ENCODE results near the gene BCCIP.
A peak's percentile ranks its signal among the peaks of the same experiment; 100 is the strongest.

Gene BCCIP

GRCh38 chr10:125822878-125823662 is at the start of gene BCCIP, which contains the start of gene UROS:
Gene BCCIP (plus strand): TSS chr10:125823546. CDS start chr10:125823558, 12 bp downstream.
Gene UROS (minus strand): TSS chr10:125823258. CDS start chr10:125816499, 6,759 bp downstream.
- peak; percentile 94 for DNase-seq (ENCODE audit: low spot score)

- DNase-seq (ENCODE audit: low spot score) = no peak
Measured at GRCh38 chr10:125773687-125774543, 49.4 kb upstream of the BCCIP start.

GRCh38 chr10:125774581-125775191 is 48.7 kb upstream of the BCCIP start:
- no peak for DNase-seq (ENCODE audit: low spot score)

GRCh38 chr10:125775491-125776106 is 47.7 kb upstream of the BCCIP start, which contains the start of gene MMP21:
Gene MMP21 (minus strand): TSS chr10:125775821. CDS start chr10:125775821, 0 bp downstream.
- no peak for DNase-seq (ENCODE audit: low spot score)

GRCh38 chr10:125777806-125778205 is 45.5 kb upstream of the BCCIP start:
- DNase-seq (ENCODE audit: low spot score) = no peak

GRCh38 chr10:125778556-125778955 is 44.8 kb upstream of the BCCIP start:
- no peak for DNase-seq (ENCODE audit: low spot score)

- no peak for DNase-seq (ENCODE audit: low spot score)
Measured at GRCh38 chr10:125779403-125780327, 43.7 kb upstream of the BCCIP start.

GRCh38 chr10:125781374-125781773 is 42.0 kb upstream of the BCCIP start:
- no peak for DNase-seq (ENCODE audit: low spot score)

GRCh38 chr10:125782054-125782453 is 41.3 kb upstream of the BCCIP start:
- DNase-seq (ENCODE audit: low spot score) = no peak

- DNase-seq (ENCODE audit: low spot score) = no peak
Measured at GRCh38 chr10:125782616-125783015, 40.7 kb upstream of the BCCIP start.

- no peak for DNase-seq (ENCODE audit: low spot score)
Measured at GRCh38 chr10:125783408-125783807, 39.9 kb upstream of the BCCIP start.

GRCh38 chr10:125783957-125784356 is 39.4 kb upstream of the BCCIP start:
- no peak for DNase-seq (ENCODE audit: low spot score)

- DNase-seq (ENCODE audit: low spot score) = no peak
Measured at GRCh38 chr10:125785791-125786190, 37.6 kb upstream of the BCCIP start.

- no peak for DNase-seq (ENCODE audit: low spot score)
Measured at GRCh38 chr10:125788156-125789034, 35.0 kb upstream of the BCCIP start.

GRCh38 chr10:125792342-125793300 is 30.7 kb upstream of the BCCIP start:
- peak; percentile 68 for DNase-seq (ENCODE audit: low spot score)

- DNase-seq (ENCODE audit: low spot score) = no peak
Measured at GRCh38 chr10:125795128-125795527, 28.2 kb upstream of the BCCIP start.

- DNase-seq (ENCODE audit: low spot score) = no peak
Measured at GRCh38 chr10:125795637-125796190, 27.6 kb upstream of the BCCIP start.

- no peak for DNase-seq (ENCODE audit: low spot score)
Measured at GRCh38 chr10:125797424-125797823, 25.9 kb upstream of the BCCIP start.
